Glutamatergic neuron (in vitro differentiated cells): Measurements from ENCODE around the gene DDX24. TPM values are rescaled to one million over a fixed set of nuclear protein-coding genes. Genes with fewer than 3 reads are reported as not detected.
A peak's percentile ranks its signal among the peaks of the same experiment; 100 is the strongest.

Source experiments
- DNase-seq: peaks from one replicate; pipeline ENCODE4 v3.0.0; 2022
- H3K27ac Mint-ChIP-seq: one replicate; pipeline ENCODE4 v1.8.0; 2020; ENCODE audit warnings: mild to moderate bottlenecking, mixed read lengths, inconsistent platforms; ENCODE audit not compliant: unreplicated experiment
- H3K27me3 Mint-ChIP-seq: one replicate; pipeline ENCODE4 v1.8.0; 2020; ENCODE audit warnings: mild to moderate bottlenecking, moderate library complexity, mixed read lengths, inconsistent platforms; ENCODE audit not compliant: unreplicated experiment
- H3K36me3 Mint-ChIP-seq: one replicate; pipeline ENCODE4 v1.8.0; 2020; ENCODE audit warnings: mild to moderate bottlenecking, mixed read lengths, inconsistent platforms; ENCODE audit not compliant: unreplicated experiment
- H3K4me1 Mint-ChIP-seq: one replicate; pipeline ENCODE4 v1.8.0; 2020; ENCODE audit warnings: mild to moderate bottlenecking, low read depth, mixed read lengths, inconsistent platforms; ENCODE audit not compliant: unreplicated experiment
- H3K4me3 Mint-ChIP-seq: one replicate; pipeline ENCODE4 v1.8.0; 2020; ENCODE audit warnings: mild to moderate bottlenecking, mixed read lengths, inconsistent platforms; ENCODE audit not compliant: unreplicated experiment
- H3K9me3 Mint-ChIP-seq: one replicate; pipeline ENCODE4 v1.8.0; 2020; ENCODE audit warnings: mild to moderate bottlenecking, moderate library complexity, mixed read lengths, inconsistent platforms; ENCODE audit not compliant: unreplicated experiment
- CTCF ChIP-seq: fragments of 200-600 bp; sonication (generic); IDR thresholded peaks from one replicate; pipeline ENCODE4 v1.5.0; 2021; ENCODE audit not compliant: partially characterized antibody, unreplicated experiment
- long read RNA-seq: library from polyadenylated mRNA; unstranded; transcript quantifications from one replicate; pipeline ENCODE4 v2.0.0, GENCODE V29; 2020; ENCODE audit not compliant: unreplicated experiment
- total RNA-seq: library from RNA; stranded (reverse); fragmentation: NEBNext Ultra II Directional; extraction: Animal tissue kit (Norgen Biotek cat#: 25700); gene quantifications from one replicate; pipeline ENCODE4 v1.2.1, GENCODE V29; 2021; ENCODE audit not compliant: unreplicated experiment

Gene DDX24
- 257 TPM for total RNA-seq
- long read RNA-seq, full-length matches to known transcripts = 96 of 111 reads
- long read RNA-seq, partial matches to known transcripts = 12 of 111 reads
- long read RNA-seq, other reads (novel, unspliced or antisense) = 3 of 111 reads

- Mint-ChIP-seq H3K27ac (peak within 1 kb of the TSS; percentile 98), H3K9me3 (peaks cover 9% of the 10 kb centered on the region), H3K4me3 (peak within 1 kb of the TSS; percentile 100), H3K4me1 (peaks cover 24% of the 10 kb centered on the region), H3K36me3 (peaks cover 16% of the 10 kb centered on the region), H3K27me3 (peaks cover 7% of the 10 kb centered on the region)
- peak; percentile 97 for DNase-seq
- TF ChIP-seq CTCF = no peak
Measured at GRCh38 chr14:94080621-94081385, at the start of gene DDX24, which contains the start of gene IFI27L1. DDX24 (minus strand) TSS chr14:94081202; CDS start chr14:94079742, 1,460 bp downstream. IFI27L1 (plus strand) TSS chr14:94081310; CDS start chr14:94096938, 15,628 bp downstream.

- peak overlapping the region; percentile 65 for H3K27ac Mint-ChIP-seq
Measured at GRCh38 chr14:94129758-94130414, 48.9 kb upstream of the DDX24 start.

GRCh38 chr14:94129111-94129757 is 48.2 kb upstream of the DDX24 start, which contains the start of gene IFI27L2:
IFI27L2 (minus strand) TSS chr14:94129604; CDS start chr14:94129564, 40 bp downstream.
- Mint-ChIP-seq H3K4me1 (no peaks in the 10 kb centered on the region), H3K27me3 (peaks cover 2% of the 10 kb centered on the region), H3K36me3 (no peaks in the 10 kb centered on the region), H3K9me3 (peaks cover 8% of the 10 kb centered on the region), H3K4me3 (peak within 1 kb of the TSS; percentile 87), H3K27ac (peak within 1 kb of the TSS; percentile 65)
- DNase-seq = peak; percentile 75
- TF ChIP-seq CTCF = peak; percentile 26

More at GRCh38 chr14:94129758-94130414, 48.9 kb upstream of the DDX24 start:
- H3K4me1 Mint-ChIP-seq = no peaks in the 10 kb centered on the region
- DNase-seq = peak; percentile 40
- TF ChIP-seq CTCF = no peak
- peaks cover 8% of the 10 kb centered on the region for H3K9me3 Mint-ChIP-seq
- peak overlapping the region; percentile 87 for H3K4me3 Mint-ChIP-seq
- peaks cover 2% of the 10 kb centered on the region for H3K27me3 Mint-ChIP-seq
- peaks cover under 1% of the 10 kb centered on the region for H3K36me3 Mint-ChIP-seq

- peak overlapping the region; percentile 87 for H3K4me3 Mint-ChIP-seq
- DNase-seq = no peak
- TF ChIP-seq CTCF = no peak
- no peaks in the 10 kb centered on the region for H3K4me1 Mint-ChIP-seq
- peak overlapping the region; percentile 53 for H3K27ac Mint-ChIP-seq
- H3K27me3 Mint-ChIP-seq = peaks cover 2% of the 10 kb centered on the region
- peaks cover under 1% of the 10 kb centered on the region for H3K36me3 Mint-ChIP-seq
- H3K9me3 Mint-ChIP-seq = peaks cover 8% of the 10 kb centered on the region
Measured at GRCh38 chr14:94128216-94128839, 47.3 kb upstream of the DDX24 start.
